ACC112 (cell line): ENCODE results near the gene SHKBP1.

ENCODE experiments used
- H2AFZ ChIP-seq: fragments of 200-600 bp; sonication (generic); one replicate; pipeline ENCODE4 v1.6.0; 2017; ENCODE audit warnings: antibody characterized with exemption, low read length; ENCODE audit not compliant: unreplicated experiment
- H3K27ac ChIP-seq: fragments of 200-600 bp; sonication (generic); 2 replicates; pipeline ENCODE4 v1.5.1; 2014; ENCODE audit warnings: low read depth, mild to moderate bottlenecking, antibody characterized with exemption, low read length, moderate library complexity
- H3K27me3 ChIP-seq: fragments of 200-600 bp; sonication (generic); 2 replicates; pipeline ENCODE4 v1.6.1; 2014; ENCODE audit warnings: mild to moderate bottlenecking, antibody characterized with exemption, low read length, moderate library complexity, mixed read lengths; ENCODE audit not compliant: insufficient read depth
- H3K36me3 ChIP-seq: fragments of 200-600 bp; sonication (generic); 2 replicates; pipeline ENCODE4 v1.6.1; 2016; ENCODE audit warnings: mild to moderate bottlenecking, antibody characterized with exemption, low read length, moderate library complexity, mixed read lengths; ENCODE audit not compliant: insufficient read depth
- H3K4me1 ChIP-seq: fragments of 200-600 bp; sonication (generic); one replicate; pipeline ENCODE4 v1.6.1; 2016; ENCODE audit warnings: low read length, mixed read lengths; ENCODE audit not compliant: insufficient read depth, unreplicated experiment, control insufficient read depth
- H3K4me3 ChIP-seq: fragments of 200-600 bp; sonication (generic); 2 replicates; pipeline ENCODE4 v1.5.1; 2014; ENCODE audit warnings: mild to moderate bottlenecking, low read depth, low read length
- H3K79me2 ChIP-seq: fragments of 200-600 bp; sonication (generic); one replicate; pipeline ENCODE4 v1.6.0; 2016; ENCODE audit warnings: low read length; ENCODE audit not compliant: control insufficient read depth, unreplicated experiment, insufficient read depth

The SHKBP1 gene

DNA sequence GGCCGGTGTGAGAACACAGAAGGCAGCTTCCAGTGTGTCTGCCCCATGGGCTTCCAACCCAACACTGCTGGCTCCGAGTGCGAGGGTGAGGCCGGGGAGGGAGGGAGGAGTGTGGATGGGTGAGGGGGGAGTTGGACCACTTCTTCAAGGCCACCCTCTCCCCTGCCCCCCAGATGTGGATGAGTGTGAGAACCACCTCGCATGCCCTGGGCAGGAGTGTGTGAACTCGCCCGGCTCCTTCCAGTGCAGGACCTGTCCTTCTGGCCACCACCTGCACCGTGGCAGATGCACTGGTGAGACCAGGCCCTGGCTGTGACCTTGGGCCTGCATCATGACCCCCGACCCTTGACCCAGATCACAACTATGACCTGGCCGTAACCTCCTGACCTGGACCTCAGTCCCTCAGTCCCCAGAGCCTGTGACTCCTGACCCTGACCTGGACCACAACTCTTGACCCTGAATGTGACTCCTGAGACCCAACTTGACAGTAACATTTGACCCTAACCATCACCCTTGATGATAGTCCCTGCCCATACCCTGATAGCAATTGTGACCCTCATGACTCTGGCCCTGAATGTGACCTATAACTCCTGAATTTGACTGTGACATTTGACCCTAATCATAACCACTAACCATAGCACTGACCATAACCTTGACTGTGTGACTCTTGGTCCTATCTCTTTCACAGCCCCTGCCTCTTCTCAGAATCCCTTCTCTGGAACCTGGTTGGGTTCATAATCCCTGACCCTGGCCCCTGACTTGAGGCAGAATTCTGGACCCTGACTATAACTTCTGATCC is 35.4 kb downstream of the SHKBP1 start:
- Histone ChIP-seq H3K36me3 (no peaks in the 10 kb centered on the region), H2AFZ (no peak overlapping the region), H3K79me2 (no peaks in the 10 kb centered on the region), H3K4me3 (no peak overlapping the region), H3K27ac (no peak overlapping the region), H3K27me3 (no peaks in the 10 kb centered on the region), H3K4me1 (no peaks in the 10 kb centered on the region)

DNA sequence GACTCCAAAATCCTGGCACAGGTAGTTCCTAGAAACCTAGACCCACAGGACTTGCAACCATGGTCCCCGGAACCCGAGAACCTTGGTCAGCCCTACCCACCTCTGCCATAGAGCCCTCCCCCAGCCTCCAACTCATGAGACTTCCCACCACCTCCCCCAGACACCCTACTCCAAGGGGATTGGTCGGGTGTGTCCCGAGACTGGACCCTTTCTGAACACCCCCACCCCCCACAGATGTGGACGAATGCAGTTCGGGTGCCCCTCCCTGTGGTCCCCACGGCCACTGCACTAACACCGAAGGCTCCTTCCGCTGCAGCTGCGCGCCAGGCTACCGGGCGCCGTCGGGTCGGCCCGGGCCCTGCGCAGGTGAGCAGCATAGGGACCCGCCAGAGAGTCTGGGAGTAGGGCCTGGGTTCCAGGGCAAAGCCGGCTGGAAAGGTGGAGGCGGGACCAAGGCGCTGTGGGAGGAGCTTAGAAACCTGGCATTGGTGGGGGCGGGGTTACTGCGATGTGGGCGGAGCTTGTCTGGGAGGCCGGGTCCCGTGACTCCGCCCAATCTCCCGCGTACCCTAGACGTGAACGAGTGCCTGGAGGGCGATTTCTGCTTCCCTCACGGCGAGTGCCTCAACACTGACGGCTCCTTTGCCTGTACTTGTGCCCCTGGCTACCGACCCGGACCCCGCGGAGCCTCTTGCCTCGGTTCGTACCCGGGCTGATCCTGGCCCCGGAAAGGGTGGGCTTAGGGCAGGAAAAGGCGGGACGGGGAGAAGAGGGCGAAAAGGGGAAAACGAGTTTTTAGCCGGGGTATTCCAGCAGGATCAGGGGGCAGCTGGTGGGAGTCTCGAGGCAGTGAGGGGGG is 36.4 kb downstream of the SHKBP1 start:
- H3K27me3 ChIP-seq = no peaks in the 10 kb centered on the region
- H3K4me3 ChIP-seq = peak overlapping the region; percentile 93
- H2AFZ ChIP-seq = peak overlapping the region; percentile 53
- no peaks in the 10 kb centered on the region for H3K4me1 ChIP-seq
- peak overlapping the region; percentile 44; the same call in 1 of the 2 replicates for H3K27ac ChIP-seq
- H3K36me3 ChIP-seq = no peaks in the 10 kb centered on the region
- no peaks in the 10 kb centered on the region for H3K79me2 ChIP-seq

DNA sequence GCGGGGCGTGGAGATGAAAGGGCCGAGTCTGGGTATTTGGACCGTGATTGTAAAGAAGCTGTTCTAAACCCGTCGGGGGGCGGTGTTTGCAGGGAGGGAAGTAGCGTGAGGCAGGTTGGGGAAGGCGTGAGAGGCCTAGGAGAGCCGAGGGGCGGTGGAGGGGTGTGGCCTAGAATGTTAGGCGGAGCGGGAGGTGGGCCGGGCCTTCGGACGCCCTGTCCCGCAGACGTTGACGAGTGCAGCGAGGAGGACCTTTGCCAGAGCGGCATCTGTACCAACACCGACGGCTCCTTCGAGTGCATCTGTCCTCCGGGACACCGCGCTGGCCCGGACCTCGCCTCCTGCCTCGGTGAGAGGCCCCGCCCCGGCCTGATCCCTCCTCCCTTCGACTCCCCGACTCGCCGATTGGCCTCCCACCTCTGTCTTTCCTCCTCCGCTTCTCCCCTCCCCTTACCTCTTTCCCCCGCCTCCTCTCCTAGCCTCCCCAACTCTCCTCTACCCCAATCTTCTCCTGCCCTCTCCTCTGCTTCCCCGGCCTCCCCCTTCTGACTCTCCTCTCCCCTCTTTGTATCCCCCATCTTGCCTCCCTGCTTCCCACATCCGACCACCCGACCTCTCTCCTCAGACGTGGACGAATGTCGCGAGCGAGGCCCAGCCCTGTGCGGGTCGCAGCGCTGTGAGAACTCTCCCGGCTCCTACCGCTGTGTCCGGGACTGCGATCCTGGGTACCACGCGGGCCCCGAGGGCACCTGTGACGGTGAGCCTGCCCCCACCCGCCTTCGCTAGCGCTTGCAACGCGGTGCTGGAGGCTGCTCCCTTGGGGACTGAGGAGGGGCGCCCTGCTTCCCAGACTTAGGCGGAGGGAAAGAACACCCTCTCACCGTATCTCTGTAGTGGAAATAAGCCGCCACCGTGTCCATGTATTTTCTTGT is 37.3 kb downstream of the SHKBP1 start:
- H3K4me3 ChIP-seq = peak overlapping the region; percentile 93
- no peaks in the 10 kb centered on the region for H3K79me2 ChIP-seq
- H3K27ac ChIP-seq = peak overlapping the region; percentile 76
- H3K36me3 ChIP-seq = no peaks in the 10 kb centered on the region
- no peaks in the 10 kb centered on the region for H3K4me1 ChIP-seq
- H2AFZ ChIP-seq = peak overlapping the region; percentile 53
- H3K27me3 ChIP-seq = no peaks in the 10 kb centered on the region

DNA sequence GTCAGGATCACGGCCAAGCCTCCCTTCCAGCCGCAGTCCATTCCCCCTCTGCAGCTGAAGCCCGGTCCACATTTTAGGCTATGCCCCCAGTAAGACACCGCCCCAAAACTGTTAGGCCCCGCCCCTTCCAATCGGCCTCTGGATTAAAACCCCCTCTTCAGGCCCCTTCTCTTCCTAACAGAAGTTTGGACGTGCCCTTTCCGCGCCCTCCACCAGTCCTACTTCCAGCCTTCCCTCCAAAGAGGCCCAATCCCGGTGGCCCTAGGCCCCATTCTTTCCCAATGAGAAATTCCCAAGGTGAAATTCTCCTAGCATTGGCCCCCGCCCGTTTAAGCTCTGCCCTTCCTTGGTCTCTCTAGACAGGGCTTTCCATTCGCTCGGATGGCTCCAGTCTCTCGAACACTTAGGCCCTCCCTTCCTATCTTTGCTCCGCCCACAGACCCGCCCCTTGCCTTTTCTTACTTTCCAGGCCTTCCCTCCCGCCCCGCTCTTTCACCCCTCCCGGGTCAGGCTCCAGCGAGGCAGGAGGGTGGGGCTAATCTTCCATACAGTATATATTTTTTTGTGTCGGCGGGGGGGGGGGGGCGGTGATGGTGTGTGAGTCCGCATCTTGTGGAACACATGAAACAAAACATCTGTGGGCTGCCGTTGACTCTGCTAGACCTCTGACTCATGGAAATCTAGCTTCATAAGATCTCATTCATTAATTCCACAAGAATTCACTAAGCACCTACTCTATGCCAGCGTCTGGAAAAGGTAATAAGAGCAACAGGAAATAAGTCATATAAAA is 38.1 kb downstream of the SHKBP1 start:
- H3K27me3 ChIP-seq = no peaks in the 10 kb centered on the region
- H3K4me3 ChIP-seq = peak overlapping the region; percentile 93
- H3K4me1 ChIP-seq = no peaks in the 10 kb centered on the region
- peak overlapping the region; percentile 35 for H2AFZ ChIP-seq
- H3K36me3 ChIP-seq = no peaks in the 10 kb centered on the region
- no peaks in the 10 kb centered on the region for H3K79me2 ChIP-seq
- H3K27ac ChIP-seq = peak overlapping the region; percentile 76

DNA sequence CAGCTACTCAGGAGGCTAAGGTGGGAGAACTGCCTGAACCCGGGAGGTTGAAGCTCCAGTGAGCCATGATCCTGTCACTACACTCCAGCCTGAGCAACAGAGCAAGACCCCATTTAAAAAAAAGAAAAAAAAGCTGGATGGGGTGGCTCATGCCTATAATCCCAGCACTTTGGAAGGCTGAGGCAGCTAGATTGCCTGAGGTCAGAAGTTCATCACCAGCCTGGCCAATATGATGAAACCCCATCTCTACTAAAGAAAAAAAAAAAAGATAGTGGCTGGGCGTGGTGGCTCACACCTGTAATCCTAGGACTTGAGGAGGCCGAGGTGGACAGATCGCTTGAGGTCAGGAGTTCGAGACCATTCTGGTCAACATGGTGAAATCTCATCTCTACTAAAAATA is 39.5 kb downstream of the SHKBP1 start:
- Histone ChIP-seq H3K4me3 (no peak overlapping the region), H3K79me2 (no peaks in the 10 kb centered on the region), H3K36me3 (no peaks in the 10 kb centered on the region), H3K27me3 (no peaks in the 10 kb centered on the region), H3K27ac (no peak overlapping the region), H3K4me1 (no peaks in the 10 kb centered on the region), H2AFZ (no peak overlapping the region)

DNA sequence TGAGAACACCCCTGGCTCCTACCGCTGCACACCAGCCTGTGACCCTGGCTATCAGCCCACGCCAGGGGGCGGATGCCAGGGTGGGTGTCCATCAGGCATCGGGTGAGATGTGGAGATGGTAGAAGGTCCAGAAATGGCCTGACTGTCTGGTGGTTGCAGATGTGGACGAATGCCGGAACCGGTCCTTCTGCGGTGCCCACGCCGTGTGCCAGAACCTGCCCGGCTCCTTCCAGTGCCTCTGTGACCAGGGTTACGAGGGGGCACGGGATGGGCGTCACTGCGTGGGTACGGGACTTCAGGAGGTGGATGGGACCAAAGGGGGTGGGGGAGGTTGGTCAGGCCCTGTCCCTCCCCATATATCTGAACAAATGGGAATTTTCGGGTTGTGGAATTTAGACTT is 40.3 kb downstream of the SHKBP1 start:
- Histone ChIP-seq H2AFZ (no peak overlapping the region), H3K27me3 (no peaks in the 10 kb centered on the region), H3K4me1 (no peaks in the 10 kb centered on the region), H3K79me2 (no peaks in the 10 kb centered on the region), H3K36me3 (no peaks in the 10 kb centered on the region), H3K4me3 (no peak overlapping the region), H3K27ac (no peak overlapping the region)

DNA sequence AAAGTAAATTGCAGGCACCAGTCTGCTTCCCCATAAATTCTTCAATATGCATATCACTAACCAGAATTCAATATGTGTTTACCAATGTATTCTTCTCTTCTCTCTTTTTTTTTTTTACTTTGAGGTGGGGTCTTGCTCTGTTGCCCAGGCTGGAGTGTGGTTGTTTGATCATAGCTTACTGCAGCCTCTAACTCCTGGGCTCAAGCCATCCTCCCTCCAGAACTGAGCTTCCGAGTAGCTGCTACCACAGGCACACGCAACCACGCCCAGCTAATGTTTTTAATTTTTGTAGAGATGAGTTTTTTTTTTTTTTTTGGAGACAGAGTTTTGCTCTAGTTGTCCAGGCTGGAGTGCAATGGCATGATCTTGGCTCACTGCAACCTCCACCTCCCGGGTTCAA is 41.3 kb downstream of the SHKBP1 start:
- no peaks in the 10 kb centered on the region for H3K36me3 ChIP-seq
- H3K79me2 ChIP-seq = no peaks in the 10 kb centered on the region
- no peak overlapping the region for H3K27ac ChIP-seq
- H3K27me3 ChIP-seq = no peaks in the 10 kb centered on the region
- no peaks in the 10 kb centered on the region for H3K4me1 ChIP-seq
- no peak overlapping the region for H3K4me3 ChIP-seq
- H2AFZ ChIP-seq = no peak overlapping the region

DNA sequence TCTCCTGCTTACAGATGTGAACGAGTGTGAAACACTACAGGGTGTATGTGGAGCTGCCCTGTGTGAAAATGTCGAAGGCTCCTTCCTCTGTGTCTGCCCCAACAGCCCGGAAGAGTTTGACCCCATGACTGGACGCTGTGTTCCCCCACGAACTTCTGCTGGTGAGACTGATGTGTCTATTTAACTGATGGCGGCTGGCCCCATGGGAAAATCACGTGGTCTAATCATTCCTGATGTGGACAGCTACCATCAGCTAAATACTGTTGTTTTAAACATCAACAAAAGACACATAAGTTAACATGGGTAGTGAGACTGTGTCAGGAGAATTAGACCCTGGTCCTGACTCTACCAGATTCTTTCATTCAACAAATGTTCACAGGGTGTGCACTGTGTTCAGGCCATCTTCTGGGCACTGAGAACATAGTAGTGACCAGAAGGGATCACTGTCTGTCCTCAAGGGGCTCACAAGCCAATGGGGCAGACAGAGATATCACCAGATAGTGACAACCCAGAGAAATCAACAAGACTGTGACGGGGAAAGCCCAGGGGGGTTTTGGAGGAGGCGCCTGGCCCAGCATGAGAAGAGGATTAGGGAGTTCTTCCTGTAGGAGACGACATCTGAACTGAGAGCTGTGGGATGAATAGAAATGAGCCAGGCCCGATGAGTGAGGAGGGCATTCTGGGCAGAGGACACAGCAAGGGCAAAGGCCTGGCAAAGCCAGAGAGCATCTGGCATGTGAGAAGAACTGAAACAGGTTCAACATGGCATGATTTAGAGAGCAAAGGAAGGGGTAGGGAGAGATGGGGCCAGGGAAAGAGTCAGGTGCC is 42.9 kb downstream of the SHKBP1 start:
- Histone ChIP-seq H3K27ac (no peak overlapping the region), H2AFZ (no peak overlapping the region), H3K36me3 (no peaks in the 10 kb centered on the region), H3K4me1 (no peaks in the 10 kb centered on the region), H3K4me3 (no peak overlapping the region), H3K79me2 (no peaks in the 10 kb centered on the region), H3K27me3 (no peaks in the 10 kb centered on the region)

DNA sequence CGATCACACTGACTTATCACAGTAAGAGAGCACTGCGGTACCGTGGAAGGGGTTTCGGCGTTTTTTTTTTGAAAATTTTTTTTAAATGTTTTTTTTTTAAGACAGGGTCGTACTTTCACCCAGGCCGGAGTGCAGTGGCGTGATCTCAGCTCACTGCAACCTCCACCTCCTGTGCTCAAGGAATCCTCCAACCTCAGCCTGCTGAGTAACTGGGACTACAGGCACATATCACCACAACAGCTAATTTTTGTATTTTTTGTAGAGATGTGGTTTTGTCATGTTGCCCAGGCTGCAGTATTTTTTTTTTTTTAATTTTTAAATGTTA is 43.5 kb downstream of the SHKBP1 start:
- Histone ChIP-seq H3K4me3 (no peak overlapping the region), H3K27ac (no peak overlapping the region), H3K79me2 (no peaks in the 10 kb centered on the region), H3K27me3 (no peaks in the 10 kb centered on the region), H3K4me1 (no peaks in the 10 kb centered on the region), H2AFZ (no peak overlapping the region), H3K36me3 (no peaks in the 10 kb centered on the region)
